A549 (cell line): ENCODE results near the gene DLG4. TPM values are rescaled to one million over a fixed set of nuclear protein-coding genes. Genes with fewer than 3 reads are reported as not detected.

Experiments
- ATAC-seq, 2 experiments: fragments of 200-7000 bp in 1 of 2; fragments of >200 bp in 1 of 2; cut with Nextera tagmentation in 1 of 2; cut with Tn5 transposase in 1 of 2; 3 replicates each; pipeline versions ENCODE4 v1.8.0 to v1.9.1; 2018 to 2020; ENCODE audit warnings: mild to moderate bottlenecking in 1 of 2, moderate library complexity in 1 of 2
- CTCF ChIA-PET: fragments of 300-600 bp; sonication (Branson Sonifier 250); formaldehyde crosslinking; extraction: SDS; loops from one replicate; lab custom pipeline; 2021; ENCODE audit warnings: antibody characterized with exemption, inconsistent platforms; lab: Yijun Ruan, JAX
- POLR2A ChIA-PET: fragments of 350-600 bp; formaldehyde crosslinking; extraction: SDS; loops from one replicate; lab custom pipeline; 2021; ENCODE audit warnings: antibody characterized with exemption, inconsistent platforms; lab: Yijun Ruan, JAX
- DNase-seq, 2 experiments: peaks; one replicate each; pipeline versions ENCODE4 v3.0.0 to v3.0.0-alpha.2; 2011 to 2016; ENCODE audit warnings: low read depth in 1 of 2, low spot score in 1 of 2
- FAIRE-seq: peaks from 2 replicates; lab custom pipeline; 2011; peaks lifted over from hg19 to GRCh38; lab: Jason Lieb, UNC
- H3K27ac ChIP-seq, 2 experiments: fragments of >200 bp; sonication (Bioruptor Twin); formaldehyde crosslinking; 3 replicates each; pipeline ENCODE4 v1.5.1; 2016 to 2017
- H3K4me1 ChIP-seq: fragments of >200 bp; sonication (Bioruptor Twin); formaldehyde crosslinking; 3 replicates; pipeline ENCODE4 v1.6.1; 2016
- H3K4me2 ChIP-seq: fragments of >200 bp; sonication (Bioruptor Twin); formaldehyde crosslinking; 3 replicates; pipeline ENCODE4 v1.6.1; 2016
- H3K4me3 ChIP-seq: fragments of >200 bp; sonication (Bioruptor Twin); formaldehyde crosslinking; 3 replicates; pipeline ENCODE4 v1.5.1; 2016
- H3K9me3 ChIP-seq: fragments of >200 bp; sonication (Bioruptor Twin); formaldehyde crosslinking; 3 replicates; pipeline ENCODE4 v1.6.1; 2016
- BHLHE40 ChIP-seq: IDR thresholded peaks from 2 replicates; pipeline ENCODE4 v1.6.1; 2012; ENCODE audit warnings: low read depth, low read length, inconsistent platforms
- CEBPB ChIP-seq, 2 experiments: fragments of >200 bp in 1 of 2; sonication (Bioruptor Twin) in 1 of 2; formaldehyde crosslinking in 1 of 2; IDR thresholded peaks; 2 replicates each; pipeline ENCODE4 v1.6.1; 2012 to 2016
- CHD2 ChIP-seq: fragments of 150-350 bp; IDR thresholded peaks from 2 replicates; pipeline ENCODE4 v1.6.1; 2014; ENCODE audit warnings: low read length; ENCODE audit not compliant: partially characterized antibody
- EHF ChIP-seq: fragments of 250-450 bp; sonication (Bioruptor Pico); IDR thresholded peaks from 2 replicates; pipeline ENCODE4 v1.5.0; 2020; ENCODE audit warnings: mild to moderate bottlenecking
- EP300 ChIP-seq, 2 experiments: fragments of >200 bp; sonication (Bioruptor Twin); formaldehyde crosslinking; IDR thresholded peaks; 2 replicates in 1 of 2; 3 replicates in 1 of 2; pipeline ENCODE4 v1.6.1; 2016 to 2017
- ESRRA ChIP-seq: fragments of 150-350 bp; IDR thresholded peaks from 2 replicates; pipeline ENCODE4 v1.6.1; 2014; ENCODE audit warnings: mild to moderate bottlenecking, low read length, borderline replicate concordance
- GATA3 ChIP-seq: IDR thresholded peaks from 2 replicates; pipeline ENCODE4 v1.6.1; 2012; ENCODE audit warnings: borderline replicate concordance
- HDAC2 ChIP-seq: fragments of 200-600 bp; sonication (generic); IDR thresholded peaks from 2 replicates; pipeline ENCODE4 v1.6.1; 2016
- HMGXB4 ChIP-seq: fragments of 250-450 bp; sonication (Bioruptor Pico); IDR thresholded peaks from 2 replicates; pipeline ENCODE4 v1.5.0; 2021; ENCODE audit warnings: mild to moderate bottlenecking, moderate library complexity, borderline replicate concordance
- JUN ChIP-seq, 2 experiments: fragments of >200 bp; sonication (Bioruptor Twin); formaldehyde crosslinking; IDR thresholded peaks; 2 replicates in 1 of 2; 3 replicates in 1 of 2; pipeline ENCODE4 v1.6.1; 2016 to 2017
- KDM1A ChIP-seq: fragments of 200-600 bp; sonication (generic); IDR thresholded peaks from 2 replicates; pipeline ENCODE4 v1.6.1; 2016; ENCODE audit warnings: low read depth, mild to moderate bottlenecking
- NR3C1 ChIP-seq: fragments of >200 bp; sonication (Bioruptor Twin); formaldehyde crosslinking; IDR thresholded peaks from 3 replicates; pipeline ENCODE4 v1.6.1; 2017
- POLR2A ChIP-seq: IDR thresholded peaks from 2 replicates; pipeline ENCODE4 v1.6.1; 2012; ENCODE audit warnings: mild to moderate bottlenecking, low read length
- POLR2AphosphoS2 ChIP-seq: conservative IDR thresholded peaks from 2 replicates; pipeline ENCODE4 v1.6.1; 2012; ENCODE audit warnings: low read length, improper control_type of control experiment, inconsistent platforms
- TFCP2L1 ChIP-seq: fragments of 250-450 bp; sonication (Bioruptor Pico); IDR thresholded peaks from 2 replicates; pipeline ENCODE4 v1.5.0; 2021; ENCODE audit warnings: mild to moderate bottlenecking
- TP53 ChIP-seq: fragments of 250-450 bp; sonication (Bioruptor Pico); IDR thresholded peaks from 2 replicates; pipeline ENCODE4 v1.5.0; 2021; ENCODE audit warnings: mild to moderate bottlenecking, moderate library complexity
- USF2 ChIP-seq: fragments of 450-650 bp; IDR thresholded peaks from 2 replicates; pipeline ENCODE4 v1.6.1; 2014; ENCODE audit warnings: antibody characterized with exemption
- ZC3H11A ChIP-seq: fragments of 450-650 bp; IDR thresholded peaks from 2 replicates; pipeline ENCODE4 v1.6.1; 2014; ENCODE audit warnings: antibody characterized with exemption, mild to moderate bottlenecking
- ZFP36 ChIP-seq: fragments of 450-650 bp; IDR thresholded peaks from 2 replicates; pipeline ENCODE4 v1.6.1; 2014; ENCODE audit warnings: borderline replicate concordance; ENCODE audit not compliant: partially characterized antibody
- ZNF302 ChIP-seq: fragments of 250-450 bp; sonication (Bioruptor Pico); IDR thresholded peaks from 2 replicates; pipeline ENCODE4 v1.9.0; 2021; ENCODE audit warnings: inconsistent platforms, mild to moderate bottlenecking, moderate library complexity
- ZSCAN20 ChIP-seq: fragments of 250-450 bp; sonication (Bioruptor Pico); IDR thresholded peaks from 2 replicates; pipeline ENCODE4 v1.8.0; 2022; ENCODE audit warnings: mild to moderate bottlenecking, moderate library complexity
- WGBS: methylation state at CpG from one replicate; pipeline ENCODE4 v1.1.6; 2017; ENCODE audit errors: missing lambda C conversion rate; 5-methylcytosine and 5-hydroxymethylcytosine counted together
- polyA plus RNA-seq, 4 experiments: library from polyadenylated mRNA; depleted of rRNA in 3 of 4; stranded (reverse); fragments of >200 nt; fragmentation: RNase III in 1 of 4; extraction: RNeasy Plus Mini Kit Qiagen cat#74134 plus additional on column Dnase treatment in 1 of 4; gene quantifications; 2 replicates in 3 of 4; 3 replicates in 1 of 4; pipeline ENCODE4 v1.2.3, GENCODE V29; 2011 to 2017
- TF ChIP-seq, protein P1 (sequence below): IDR thresholded peaks from 2 replicates; pipeline ENCODE4 v1.6.1; 2012
- TF ChIP-seq, protein P2 (sequence below): IDR thresholded peaks from 2 replicates; pipeline ENCODE4 v1.6.1; 2012; ENCODE audit warnings: low read depth, borderline replicate concordance
- TF ChIP-seq, protein P3 (sequence below): fragments of >200 bp; sonication (Bioruptor Twin); formaldehyde crosslinking; IDR thresholded peaks from 3 replicates; pipeline ENCODE4 v1.6.1; 2016
- TF ChIP-seq, protein P4 (sequence below): fragments of >200 bp; sonication (Bioruptor Twin); formaldehyde crosslinking; IDR thresholded peaks from 3 replicates; pipeline ENCODE4 v1.5.1; 2016

DLG4 gene
- polyA plus RNA-seq, 2 of the 4 experiments (the other 2 are of a cell fraction): 8.3 to 21.3 TPM

GRCh38 chr17:7196651-7197401, 22.8 kb downstream of the DLG4 start:
- H3K9me3 ChIP-seq: no peaks in the 10 kb centered on the region
- no peak overlapping the region for H3K4me2 ChIP-seq
- ATAC-seq (no peak), DNase-seq (no peak), FAIRE-seq (no peak)
- ChIA-PET CTCF (interaction anchor here (0.6 to 4.6 kb wide), 8 partner anchors 13 to 151 kb away, joined by 3 to 31 read pairs (median 4); partner anchors contain the start of gene ASGR1), POLR2A (no interaction called here)
- 89% methylated on average over 22 of the region's 22 CpGs for WGBS
- no peak for TF ChIP-seq JUN (IDR thresholded peaks at IDR 0.05)
- TF ChIP-seq ZC3H11A: no peak
- TF ChIP-seq NR3C1: no peak
- TF ChIP-seq, protein P1, sequence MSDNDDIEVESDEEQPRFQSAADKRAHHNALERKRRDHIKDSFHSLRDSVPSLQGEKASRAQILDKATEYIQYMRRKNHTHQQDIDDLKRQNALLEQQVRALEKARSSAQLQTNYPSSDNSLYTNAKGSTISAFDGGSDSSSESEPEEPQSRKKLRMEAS: no peak
- no peak for TF ChIP-seq EHF (CRISPR knock-in tag)
- TF ChIP-seq, protein P2, sequence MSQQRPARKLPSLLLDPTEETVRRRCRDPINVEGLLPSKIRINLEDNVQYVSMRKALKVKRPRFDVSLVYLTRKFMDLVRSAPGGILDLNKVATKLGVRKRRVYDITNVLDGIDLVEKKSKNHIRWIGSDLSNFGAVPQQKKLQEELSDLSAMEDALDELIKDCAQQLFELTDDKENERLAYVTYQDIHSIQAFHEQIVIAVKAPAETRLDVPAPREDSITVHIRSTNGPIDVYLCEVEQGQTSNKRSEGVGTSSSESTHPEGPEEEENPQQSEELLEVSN: no peak
- no peak for TF ChIP-seq CHD2
- TF ChIP-seq BHLHE40: no peak
- TF ChIP-seq ZFP36: no peak
- no peak for TF ChIP-seq POLR2AphosphoS2
- TF ChIP-seq HMGXB4 (CRISPR knock-in tag): no peak
- no peak for TF ChIP-seq ZNF302 (CRISPR knock-in tag)
- no peaks in the 10 kb centered on the region for H3K4me1 ChIP-seq
- H3K27ac ChIP-seq: no peak overlapping the region
- H3K4me3 ChIP-seq: no peak overlapping the region

- Histone ChIP-seq H3K4me2 (no peak overlapping the region), H3K9me3 (no peaks in the 10 kb centered on the region), H3K4me3 (no peak overlapping the region), H3K27ac (no peak overlapping the region), H3K4me1 (no peaks in the 10 kb centered on the region)
- CTCF ChIA-PET: interaction anchor here (0.6 to 4.6 kb wide), 8 partner anchors 14 to 150 kb away, joined by 3 to 31 read pairs (median 4); partner anchors contain the start of gene ASGR1
- ATAC-seq (no peak), DNase-seq (no peak), FAIRE-seq (no peak)
- POLR2A ChIA-PET: no interaction called here
- 86% methylated on average over 12 of the region's 12 CpGs for WGBS
- TF ChIP-seq, protein P1: no peak
- no peak for TF ChIP-seq USF2
- no peak for TF ChIP-seq CEBPB (IDR thresholded peaks at IDR 0.05)
- TF ChIP-seq POLR2A: no peak
- TF ChIP-seq GATA3: no peak
- no peak for TF ChIP-seq TFCP2L1 (CRISPR knock-in tag)
- TF ChIP-seq, protein P3, sequence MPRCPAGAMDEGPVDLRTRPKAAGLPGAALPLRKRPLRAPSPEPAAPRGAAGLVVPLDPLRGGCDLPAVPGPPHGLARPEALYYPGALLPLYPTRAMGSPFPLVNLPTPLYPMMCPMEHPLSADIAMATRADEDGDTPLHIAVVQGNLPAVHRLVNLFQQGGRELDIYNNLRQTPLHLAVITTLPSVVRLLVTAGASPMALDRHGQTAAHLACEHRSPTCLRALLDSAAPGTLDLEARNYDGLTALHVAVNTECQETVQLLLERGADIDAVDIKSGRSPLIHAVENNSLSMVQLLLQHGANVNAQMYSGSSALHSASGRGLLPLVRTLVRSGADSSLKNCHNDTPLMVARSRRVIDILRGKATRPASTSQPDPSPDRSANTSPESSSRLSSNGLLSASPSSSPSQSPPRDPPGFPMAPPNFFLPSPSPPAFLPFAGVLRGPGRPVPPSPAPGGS: no peak
- TF ChIP-seq HDAC2: no peak
- TF ChIP-seq KDM1A: no peak
- no peak for TF ChIP-seq TP53
- TF ChIP-seq ESRRA: no peak
- TF ChIP-seq EP300 (IDR thresholded peaks at IDR 0.05): no peak
- TF ChIP-seq POLR2AphosphoS2: no peak
- no peak for TF ChIP-seq ZSCAN20 (CRISPR knock-in tag)
- TF ChIP-seq, protein P4, sequence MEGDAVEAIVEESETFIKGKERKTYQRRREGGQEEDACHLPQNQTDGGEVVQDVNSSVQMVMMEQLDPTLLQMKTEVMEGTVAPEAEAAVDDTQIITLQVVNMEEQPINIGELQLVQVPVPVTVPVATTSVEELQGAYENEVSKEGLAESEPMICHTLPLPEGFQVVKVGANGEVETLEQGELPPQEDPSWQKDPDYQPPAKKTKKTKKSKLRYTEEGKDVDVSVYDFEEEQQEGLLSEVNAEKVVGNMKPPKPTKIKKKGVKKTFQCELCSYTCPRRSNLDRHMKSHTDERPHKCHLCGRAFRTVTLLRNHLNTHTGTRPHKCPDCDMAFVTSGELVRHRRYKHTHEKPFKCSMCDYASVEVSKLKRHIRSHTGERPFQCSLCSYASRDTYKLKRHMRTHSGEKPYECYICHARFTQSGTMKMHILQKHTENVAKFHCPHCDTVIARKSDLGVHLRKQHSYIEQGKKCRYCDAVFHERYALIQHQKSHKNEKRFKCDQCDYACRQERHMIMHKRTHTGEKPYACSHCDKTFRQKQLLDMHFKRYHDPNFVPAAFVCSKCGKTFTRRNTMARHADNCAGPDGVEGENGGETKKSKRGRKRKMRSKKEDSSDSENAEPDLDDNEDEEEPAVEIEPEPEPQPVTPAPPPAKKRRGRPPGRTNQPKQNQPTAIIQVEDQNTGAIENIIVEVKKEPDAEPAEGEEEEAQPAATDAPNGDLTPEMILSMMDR: no peak
Observed at GRCh38 chr17:7195971-7196370, 23.7 kb downstream of the DLG4 start.
